PC-9 (cell line): Measurements from ENCODE around the gene EXOC4. TPM values are rescaled to one million over a fixed set of nuclear protein-coding genes. Genes with fewer than 3 reads are reported as not detected.

Source experiments
- BruUV-seq: library from RNA; stranded (reverse); fragments of 400-500 nt; replicated peaks from 2 replicates; lab custom pipeline; 2021; lab: Mats Ljungman, UMichigan
- CTCF ChIA-PET: fragments of 300-600 bp; sonication (Branson Sonifier 250); formaldehyde crosslinking; loops from one replicate; lab custom pipeline; 2022; ENCODE audit warnings: antibody characterized with exemption; lab: Charles Lee
- POLR2A ChIA-PET: fragments of 300-600 bp; sonication (Branson Sonifier 250); formaldehyde crosslinking; loops from one replicate; lab custom pipeline; 2022; ENCODE audit warnings: antibody characterized with exemption; ENCODE audit not compliant: unreplicated experiment; lab: Charles Lee
- DNase-seq, 2 experiments: peaks; one replicate each; pipeline versions ENCODE4 v3.0.0 to v3.0.0-alpha.2; 2015 to 2022; ENCODE audit warnings: mixed read lengths in 1 of 2
- H2AFZ ChIP-seq: fragments of 200-600 bp; sonication (generic); 2 replicates; pipeline ENCODE4 v1.8.1; 2017; ENCODE audit warnings: antibody characterized with exemption
- H3F3A ChIP-seq: fragments of 200-600 bp; sonication (generic); 2 replicates; pipeline ENCODE4 v1.8.1; 2017; ENCODE audit warnings: antibody characterized with exemption, mild to moderate bottlenecking, low read depth; ENCODE audit not compliant: insufficient read depth
- H3K27ac ChIP-seq: fragments of 200-600 bp; sonication (generic); 2 replicates; pipeline ENCODE4 v1.6.1; 2016; ENCODE audit warnings: mixed run types
- H3K27me3 ChIP-seq: fragments of 200-600 bp; sonication (generic); 2 replicates; pipeline ENCODE4 v1.6.1; 2016; ENCODE audit warnings: low read depth, mixed run types; ENCODE audit not compliant: insufficient read depth
- H3K36me3 ChIP-seq: fragments of 200-600 bp; sonication (generic); 2 replicates; pipeline ENCODE4 v1.6.1; 2016; ENCODE audit warnings: low read depth, mixed run types
- H3K4me1 ChIP-seq: fragments of 200-600 bp; sonication (generic); replicated peaks from 2 replicates; pipeline ENCODE4 v1.6.1; 2016; ENCODE audit warnings: mixed run types; ENCODE audit not compliant: insufficient read depth
- H3K4me2 ChIP-seq: fragments of 200-600 bp; sonication (generic); 2 replicates; pipeline ENCODE4 v1.6.1; 2017; ENCODE audit warnings: mixed run types
- H3K4me3 ChIP-seq: fragments of 200-600 bp; sonication (generic); 2 replicates; pipeline ENCODE4 v1.6.1; 2016; ENCODE audit warnings: mixed run types
- H3K79me2 ChIP-seq: fragments of 200-600 bp; sonication (generic); 2 replicates; pipeline ENCODE4 v1.6.1; 2017; ENCODE audit warnings: low read depth, mixed run types
- H3K9me2 ChIP-seq: fragments of 200-600 bp; sonication (generic); 2 replicates; pipeline ENCODE4 v1.8.1; 2017; ENCODE audit warnings: mild to moderate bottlenecking; ENCODE audit not compliant: insufficient read depth
- H3K9me3 ChIP-seq: fragments of 200-600 bp; sonication (generic); 2 replicates; pipeline ENCODE4 v1.8.1; 2016; ENCODE audit warnings: low read depth; ENCODE audit not compliant: insufficient read depth
- H4K20me1 ChIP-seq: fragments of 200-600 bp; sonication (generic); 2 replicates; pipeline ENCODE4 v1.8.1; 2017; ENCODE audit not compliant: insufficient read depth
- CTCF ChIP-seq: fragments of 200-600 bp; sonication (generic); conservative IDR thresholded peaks from 2 replicates; pipeline ENCODE4 v1.6.1; 2017; ENCODE audit warnings: mixed run types, antibody characterized with exemption, mild to moderate bottlenecking, moderate library complexity
- EZH2 ChIP-seq: fragments of 200-600 bp; sonication (generic); IDR thresholded peaks from 2 replicates; pipeline ENCODE4 v1.8.0; 2017; ENCODE audit warnings: antibody characterized with exemption, low read depth
- intact Hi-C: fragments of 100-400 bp; cut with micrococcal nuclease; formaldehyde crosslinking; loops from one replicate; pipeline ENCODE4 v1.10.0; 2022; ENCODE audit not compliant: unreplicated experiment
- total RNA-seq: library from RNA; stranded (reverse); gene quantifications from 2 replicates; pipeline ENCODE4 v1.2.3, GENCODE V29; 2021

The EXOC4 gene
- total RNA-seq, 1 experiment from 2014 or later: 101 TPM

- intact Hi-C loops: no loop called here
- Histone ChIP-seq H3K4me2 (no peak overlapping the region), H3K27me3 (no peaks in the 10 kb centered on the region), H3K9me3 (no peaks in the 10 kb centered on the region), H3F3A (no peaks in the 10 kb centered on the region), H2AFZ (no peak overlapping the region), H3K9me2 (peaks cover 3% of the 10 kb centered on the region; the same call in 1 of the 2 replicates), H3K4me3 (no peak overlapping the region), H3K36me3 (no peaks in the 10 kb centered on the region), H4K20me1 (no peaks in the 10 kb centered on the region), H3K27ac (no peak overlapping the region), H3K4me1 (no peaks in the 10 kb centered on the region), H3K79me2 (no peaks in the 10 kb centered on the region)
- no peak for DNase-seq
- TF ChIP-seq CTCF (no peak), EZH2 (no peak)
- no TSS peak for BruUV-seq
- POLR2A ChIA-PET: interaction anchor here (0.6 kb wide), 1 partner anchor 207 kb away, joined by 4 read pairs; no protein-coding TSS in a partner anchor
- CTCF ChIA-PET: no interaction called here
These were observed 560.0 kb downstream of the EXOC4 start for GRCh38 chr7:133812877-133813276.

- Histone ChIP-seq H3K4me1 (no peaks in the 10 kb centered on the region), H4K20me1 (no peaks in the 10 kb centered on the region), H3K4me2 (no peak overlapping the region), H3K4me3 (no peak overlapping the region), H2AFZ (no peak overlapping the region), H3K79me2 (no peaks in the 10 kb centered on the region), H3K36me3 (no peaks in the 10 kb centered on the region), H3K9me3 (no peaks in the 10 kb centered on the region), H3K9me2 (peaks cover 3% of the 10 kb centered on the region; the same call in 1 of the 2 replicates), H3F3A (no peaks in the 10 kb centered on the region), H3K27ac (no peak overlapping the region), H3K27me3 (no peaks in the 10 kb centered on the region)
- BruUV-seq: no TSS peak
- TF ChIP-seq EZH2 (no peak), CTCF (no peak)
- ChIA-PET POLR2A (no interaction called here), CTCF (no interaction called here)
- DNase-seq: no peak
- intact Hi-C loops: no loop called here
These were observed 562.8 kb downstream of the EXOC4 start for GRCh38 chr7:133815611-133816210.

- Histone ChIP-seq H3K4me3 (no peak overlapping the region), H3K9me2 (no peaks in the 10 kb centered on the region), H3K4me1 (no peaks in the 10 kb centered on the region), H3F3A (no peaks in the 10 kb centered on the region), H3K36me3 (no peaks in the 10 kb centered on the region), H3K27ac (no peak overlapping the region), H3K9me3 (no peaks in the 10 kb centered on the region), H3K27me3 (no peaks in the 10 kb centered on the region), H3K79me2 (no peaks in the 10 kb centered on the region), H4K20me1 (no peaks in the 10 kb centered on the region), H3K4me2 (no peak overlapping the region), H2AFZ (no peak overlapping the region)
- ChIA-PET POLR2A (no interaction called here), CTCF (no interaction called here)
- no peak for DNase-seq
- TF ChIP-seq EZH2: no peak
- no peak for TF ChIP-seq CTCF
- intact Hi-C loops: no loop called here
- BruUV-seq: no TSS peak
These were observed 566.8 kb downstream of the EXOC4 start for GRCh38 chr7:133819695-133820094.
